ENCODE results near the gene CAMTA1.

CAMTA1 gene

DNA sequence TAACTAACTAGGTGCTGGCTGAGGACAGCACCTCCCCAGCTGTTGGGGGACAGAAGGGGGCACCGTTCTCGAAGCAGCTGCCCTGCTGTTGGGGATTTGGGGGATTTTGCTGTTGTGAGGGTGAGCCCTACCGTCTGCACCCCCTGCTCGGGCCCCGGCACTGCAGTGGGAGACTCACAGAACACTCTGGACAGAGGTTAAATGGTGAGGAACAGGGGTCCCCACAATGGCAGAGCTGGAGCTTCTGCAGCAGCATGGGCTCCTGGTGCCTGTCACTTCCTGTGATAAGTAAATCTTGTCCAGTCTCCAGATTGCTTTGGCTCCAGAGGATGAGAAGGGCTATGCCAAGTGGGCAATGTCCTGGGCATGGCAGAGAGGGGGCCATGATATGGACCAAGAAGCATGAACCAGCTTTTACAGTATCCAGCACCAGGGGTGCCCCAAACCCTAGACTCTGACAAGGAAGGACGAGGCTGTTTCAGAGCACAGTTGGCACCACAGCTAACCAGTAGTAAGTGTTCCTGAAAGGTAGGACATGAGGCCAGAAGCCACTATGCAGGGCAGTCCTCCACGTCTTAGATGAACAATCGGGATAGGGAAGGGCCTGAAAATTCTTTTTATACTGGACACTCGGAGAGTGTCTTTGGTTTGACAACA is 620.7 kb downstream of the CAMTA1 start (continued):
- no peak for TF ChIP-seq INSM2 (tag by site-specific recombination; IDR thresholded peaks at IDR 0.05)
- TF ChIP-seq PBX3 (CRISPR knock-in tag; IDR thresholded peaks at IDR 0.05), result no peak
- no peak for TF ChIP-seq ZNF174 (tag by site-specific recombination; IDR thresholded peaks at IDR 0.05)
- no peak for TF ChIP-seq ZNF37A (tag by site-specific recombination; IDR thresholded peaks at IDR 0.05)

DNA sequence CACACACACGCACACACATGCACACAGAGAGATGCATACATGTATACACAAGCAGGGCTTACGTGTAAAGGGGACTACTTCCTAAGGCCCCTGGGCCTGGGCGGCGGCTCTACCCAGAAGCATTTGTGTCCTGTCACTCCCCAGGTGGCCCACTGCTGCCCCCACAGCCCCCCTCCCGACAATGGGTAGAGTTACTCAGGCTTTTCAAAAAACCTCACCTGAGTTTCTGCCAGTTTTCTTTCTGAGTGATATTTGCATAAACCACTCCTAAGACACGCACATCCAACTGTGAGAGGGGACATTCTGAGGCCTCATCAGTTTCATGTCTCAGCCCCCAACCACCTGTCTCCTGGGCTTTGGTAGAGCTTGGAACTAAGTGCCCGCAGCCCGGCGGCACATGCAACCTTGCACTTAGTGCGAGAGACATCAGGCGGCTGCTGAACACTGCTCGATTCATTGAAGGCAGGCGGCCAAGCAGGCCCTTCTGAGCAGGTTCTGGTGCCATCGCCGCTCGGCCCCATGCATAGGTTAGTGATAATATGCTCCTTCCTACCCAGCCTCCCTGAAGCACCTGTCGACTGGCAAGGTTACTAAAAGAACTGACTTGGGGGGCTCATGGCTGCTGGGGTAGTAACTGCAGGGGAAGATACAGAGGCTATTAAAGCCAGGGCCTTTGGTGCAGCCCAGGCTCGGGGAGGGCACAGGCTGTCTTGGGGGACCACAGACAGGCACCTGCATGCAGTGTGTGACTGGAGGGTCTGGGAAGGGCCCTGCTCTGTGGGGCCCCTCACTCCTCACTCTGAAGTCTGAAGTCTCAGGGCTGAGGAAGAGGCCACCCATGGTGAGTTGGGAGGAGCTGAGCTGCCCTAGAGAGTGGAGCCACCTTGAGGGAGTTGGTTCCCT is 621.6 kb downstream of the CAMTA1 start:
- CTCF ChIA-PET, result interaction anchor here (1.1 kb wide), 1 partner anchor 133 kb away, joined by 4 read pairs; no protein-coding TSS in a partner anchor
- H3K4me3 ChIP-seq (ENCODE audit: low read depth, low read length), result no peak overlapping the region

More for the DNA sequence above, 621.6 kb downstream of the CAMTA1 start:
- no peaks in the 10 kb centered on the region for H3K9me3 ChIP-seq (ENCODE audit: control insufficient read depth, insufficient read depth, low read depth, low read length)
- no peaks in the 10 kb centered on the region for H3K36me3 ChIP-seq (ENCODE audit: control insufficient read depth in 2 of 2, insufficient read depth in 1 of 2, low read length in 2 of 2)
- no peak for TF ChIP-seq KLF16 (tag by site-specific recombination; IDR thresholded peaks at IDR 0.05)
- TF ChIP-seq ZNF274 (IDR thresholded peaks at IDR 0.05; ENCODE audit: low read length), result no peak
- TF ChIP-seq ZNF274 (tag by site-specific recombination; IDR thresholded peaks at IDR 0.05; ENCODE audit: borderline replicate concordance), result no peak
- no peak for TF ChIP-seq ZBTB7A (tag by site-specific recombination; IDR thresholded peaks at IDR 0.05; ENCODE audit: low read depth)
- no peak for TF ChIP-seq ZNF292 (tag by site-specific recombination; IDR thresholded peaks at IDR 0.05; ENCODE audit: borderline replicate concordance, low read depth)
- TF ChIP-seq ZSCAN30 (tag by site-specific recombination; IDR thresholded peaks at IDR 0.05), result no peak
- TF ChIP-seq SP2 (tag by site-specific recombination; IDR thresholded peaks at IDR 0.05), result no peak
- TF ChIP-seq, protein P1, sequence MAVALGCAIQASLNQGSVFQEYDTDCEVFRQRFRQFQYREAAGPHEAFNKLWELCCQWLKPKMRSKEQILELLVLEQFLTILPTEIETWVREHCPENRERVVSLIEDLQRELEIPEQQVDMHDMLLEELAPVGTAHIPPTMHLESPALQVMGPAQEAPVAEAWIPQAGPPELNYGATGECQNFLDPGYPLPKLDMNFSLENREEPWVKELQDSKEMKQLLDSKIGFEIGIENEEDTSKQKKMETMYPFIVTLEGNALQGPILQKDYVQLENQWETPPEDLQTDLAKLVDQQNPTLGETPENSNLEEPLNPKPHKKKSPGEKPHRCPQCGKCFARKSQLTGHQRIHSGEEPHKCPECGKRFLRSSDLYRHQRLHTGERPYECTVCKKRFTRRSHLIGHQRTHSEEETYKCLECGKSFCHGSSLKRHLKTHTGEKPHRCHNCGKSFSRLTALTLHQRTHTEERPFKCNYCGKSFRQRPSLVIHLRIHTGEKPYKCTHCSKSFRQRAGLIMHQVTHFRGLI (tag by site-specific recombination; IDR thresholded peaks at IDR 0.05), result no peak
- TF ChIP-seq ZNF561 (tag by site-specific recombination; IDR thresholded peaks at IDR 0.05; ENCODE audit: borderline replicate concordance), result no peak
- TF ChIP-seq YY1 (tag by site-specific recombination; IDR thresholded peaks at IDR 0.05), result no peak
- TF ChIP-seq ZNF266 (tag by site-specific recombination; IDR thresholded peaks at IDR 0.05; ENCODE audit: low read depth), result no peak
- TF ChIP-seq ZNF404 (tag by site-specific recombination; IDR thresholded peaks at IDR 0.05), result no peak
- TF ChIP-seq ZNF280D (tag by site-specific recombination; IDR thresholded peaks at IDR 0.05), result no peak
- no peak for TF ChIP-seq ZNF157 (tag by site-specific recombination; IDR thresholded peaks at IDR 0.05)
- no peak for TF ChIP-seq ZNF398 (tag by site-specific recombination; IDR thresholded peaks at IDR 0.05)
- TF ChIP-seq ZNF211 (tag by site-specific recombination; IDR thresholded peaks at IDR 0.05; ENCODE audit: low read depth), result no peak
- TF ChIP-seq BCL11A (tag by site-specific recombination; IDR thresholded peaks at IDR 0.05; ENCODE audit: low read depth), result no peak
- no peak for TF ChIP-seq ZNF394 (tag by site-specific recombination; IDR thresholded peaks at IDR 0.05; ENCODE audit: borderline replicate concordance)
- TF ChIP-seq ZNF624 (tag by site-specific recombination; IDR thresholded peaks at IDR 0.05), result no peak
- no peak overlapping the region for H3K27ac ChIP-seq (ENCODE audit: extremely low read depth, low read depth, low read length)
- no peaks in the 10 kb centered on the region; the same call in 1 of the 2 replicates for H3K4me1 ChIP-seq (ENCODE audit: control insufficient read depth, insufficient read depth, low read length)
- POLR2A ChIA-PET, result no interaction called here

Data from HEK293 (cell line).